Right lung (tissue), 10 donors: ENCODE measurements around the gene COL24A1. TPM values are rescaled to one million over a fixed set of nuclear protein-coding genes. Genes with fewer than 3 reads are reported as not detected.
A peak's percentile ranks its signal among the peaks of the same experiment; 100 is the strongest.

Source experiments
- DNase-seq, 2 donors: peaks; one replicate each; pipeline ENCODE4 v3.0.0-alpha.2; 2013
- long read RNA-seq, 8 donors: transcript quantifications; one replicate each; lab custom pipeline, GENCODE V29; 2026
- polyA plus RNA-seq, 5 donors: library from polyadenylated mRNA; unstranded; fragments of 120-200 nt; gene quantifications; one replicate each; pipeline versions ENCODE4 v1.2.1 to v1.2.3, GENCODE V29; 2013; ENCODE audit warnings: inconsistent platforms in 1 of 5, low replicate concordance in 1 of 5; ENCODE audit not compliant: insufficient read length in 5 of 5, insufficient read depth in 1 of 5

COL24A1 gene
- polyA plus RNA-seq = 10 to 100 TPM; 15.0 to 42.5 (median 32.9) TPM
- long read RNA-seq, donor 1, partial matches to known transcripts = 17 of 19 reads
- long read RNA-seq, donor 1, other reads (novel, unspliced or antisense) = 0 of 19 reads
- long read RNA-seq, donor 2, partial matches to known transcripts = 9 of 9 reads
- long read RNA-seq, donor 2, other reads (novel, unspliced or antisense) = 0 of 9 reads
- long read RNA-seq, donor 3 = 0 reads
- long read RNA-seq, donor 4, partial matches to known transcripts = 5 of 7 reads
- long read RNA-seq, donor 4, other reads (novel, unspliced or antisense) = 0 of 7 reads
- long read RNA-seq, donor 5, partial matches to known transcripts = 13 of 13 reads
- long read RNA-seq, donor 5, other reads (novel, unspliced or antisense) = 0 of 13 reads
- long read RNA-seq, donor 6, partial matches to known transcripts = 18 of 18 reads
- long read RNA-seq, donor 6, other reads (novel, unspliced or antisense) = 0 of 18 reads
- long read RNA-seq, donor 7, partial matches to known transcripts = 10 of 10 reads
- long read RNA-seq, donor 7, other reads (novel, unspliced or antisense) = 0 of 10 reads
- long read RNA-seq, donor 8 = 0 reads

GRCh38 chr1:86156566-86157455 lies at the start of gene COL24A1:
COL24A1 (minus strand) TSS chr1:86156772; CDS start chr1:86156396, 376 bp downstream.
- peak; percentile 81 to 85 for DNase-seq

GRCh38 chr1:86205741-86206140 lies 49.2 kb upstream of the COL24A1 start:
- no peak for DNase-seq

GRCh38 chr1:86202552-86203340 lies 46.2 kb upstream of the COL24A1 start:
- no peak for DNase-seq

- DNase-seq = no peak
These were observed 44.7 kb upstream of the COL24A1 start for GRCh38 chr1:86201311-86201710.

- no peak for DNase-seq
These were observed 44.3 kb upstream of the COL24A1 start for GRCh38 chr1:86200901-86201300.

- peak; percentile 78 to 80 for DNase-seq
These were observed 40.8 kb upstream of the COL24A1 start for GRCh38 chr1:86197206-86197855.

GRCh38 chr1:86195281-86195680 lies 38.7 kb upstream of the COL24A1 start:
- DNase-seq = no peak

- no peak for DNase-seq
These were observed 38.0 kb upstream of the COL24A1 start for GRCh38 chr1:86194491-86195034.

GRCh38 chr1:86192417-86192816 lies 35.8 kb upstream of the COL24A1 start:
- DNase-seq = peak; percentile 77 to 88

- no peak for DNase-seq
These were observed 35.4 kb upstream of the COL24A1 start for GRCh38 chr1:86191958-86192357.

- no peak for DNase-seq
These were observed 34.3 kb upstream of the COL24A1 start for GRCh38 chr1:86190873-86191272.

- DNase-seq = no peak
These were observed 27.9 kb upstream of the COL24A1 start for GRCh38 chr1:86184426-86184825.

- peak; percentile 56 to 65 for DNase-seq
These were observed 27.2 kb upstream of the COL24A1 start for GRCh38 chr1:86183810-86184209.

GRCh38 chr1:86176226-86176625 lies 19.7 kb upstream of the COL24A1 start:
- DNase-seq = no peak

- no peak for DNase-seq
These were observed 19.2 kb upstream of the COL24A1 start for GRCh38 chr1:86175756-86176155.

- no peak for DNase-seq
These were observed 13.1 kb upstream of the COL24A1 start for GRCh38 chr1:86169625-86170024.

- no peak for DNase-seq
These were observed 3.2 kb upstream of the COL24A1 start for GRCh38 chr1:86159800-86160199.

- peak; percentile 80 for DNase-seq
These were observed 586 bp downstream of the COL24A1 start for GRCh38 chr1:86155807-86156565.

- peak; percentile 68 to 71 for DNase-seq
These were observed 1.3 kb downstream of the COL24A1 start for GRCh38 chr1:86155051-86155806.
